HG02943 (cell line): ENCODE data around the gene HDLBP.
"Not testable (repeated sequence)": the region's sequence is repeated elsewhere in the genome, so short reads cannot be mapped to it uniquely, and the experiment has no call there.

Experiments used
- ATAC-seq: cut with Tn5 transposase; IDR thresholded peaks from one replicate; pipeline ENCODE4 v1.9.1; 2021; ENCODE audit warnings: mild to moderate bottlenecking, low read depth, moderate library complexity; ENCODE audit not compliant: unreplicated experiment

HDLBP gene

DNA sequence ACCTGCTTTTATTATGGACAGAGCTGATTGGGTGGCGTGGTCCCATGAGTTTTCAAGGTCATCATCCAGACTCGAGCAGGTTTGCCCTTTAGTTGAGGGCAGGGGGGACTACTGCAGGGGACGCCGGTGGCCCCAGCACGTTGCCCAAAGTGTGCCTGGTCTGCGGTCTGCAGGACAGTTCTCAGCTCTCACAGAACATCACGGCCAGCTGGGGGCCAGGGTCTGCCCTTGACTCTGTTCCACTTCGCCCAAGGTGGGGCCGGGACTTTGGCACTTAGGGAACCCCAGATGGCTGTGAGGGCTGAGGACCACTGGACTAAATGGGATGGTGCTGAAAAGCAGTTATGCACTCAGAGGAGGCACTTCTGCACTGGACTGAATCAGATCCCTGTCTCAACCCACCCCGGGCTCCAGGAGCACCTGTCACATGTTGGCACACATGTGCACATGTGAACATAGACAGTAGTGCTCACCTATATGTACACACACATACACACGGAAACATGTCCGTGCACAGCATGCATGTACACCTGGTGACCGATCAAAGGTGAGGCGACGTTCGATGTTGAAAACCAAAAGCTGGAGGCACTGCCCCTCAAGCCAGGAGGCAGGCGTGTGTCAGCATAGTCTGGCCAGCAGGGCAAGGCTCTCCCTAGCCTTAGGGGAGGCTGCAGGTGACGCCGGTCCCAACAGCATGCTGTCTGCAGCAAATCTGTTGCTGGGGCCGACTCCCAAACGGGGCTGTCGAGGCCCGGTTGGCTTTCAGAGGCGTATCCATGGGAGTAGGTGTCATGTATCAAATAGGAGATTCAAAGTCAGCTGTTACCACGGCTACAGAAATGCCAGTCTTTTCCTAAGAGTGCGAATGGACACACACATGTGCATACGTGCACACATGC is 116.8 kb downstream of the HDLBP start:
- no peak for ATAC-seq

DNA sequence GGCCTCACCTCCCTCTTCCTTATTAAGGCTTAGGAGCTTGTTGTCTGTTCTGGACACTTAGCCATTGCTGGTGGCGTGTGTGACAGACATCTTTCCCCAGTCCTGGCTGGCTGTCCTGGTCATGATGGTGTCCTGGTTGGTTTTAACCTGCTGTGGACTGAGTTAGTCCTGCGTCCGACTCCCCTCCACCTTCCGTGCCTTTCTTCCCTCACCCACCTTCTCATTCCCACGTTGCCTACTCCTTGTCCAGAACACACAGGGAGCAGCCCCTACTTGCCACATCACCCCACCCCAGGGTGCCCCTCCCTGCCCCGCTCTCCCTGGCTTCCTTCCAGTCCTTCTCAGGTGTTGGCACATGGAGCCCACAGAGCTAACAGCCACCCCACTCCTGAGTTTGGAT is 117.5 kb downstream of the HDLBP start:
- ATAC-seq: no peak

DNA sequence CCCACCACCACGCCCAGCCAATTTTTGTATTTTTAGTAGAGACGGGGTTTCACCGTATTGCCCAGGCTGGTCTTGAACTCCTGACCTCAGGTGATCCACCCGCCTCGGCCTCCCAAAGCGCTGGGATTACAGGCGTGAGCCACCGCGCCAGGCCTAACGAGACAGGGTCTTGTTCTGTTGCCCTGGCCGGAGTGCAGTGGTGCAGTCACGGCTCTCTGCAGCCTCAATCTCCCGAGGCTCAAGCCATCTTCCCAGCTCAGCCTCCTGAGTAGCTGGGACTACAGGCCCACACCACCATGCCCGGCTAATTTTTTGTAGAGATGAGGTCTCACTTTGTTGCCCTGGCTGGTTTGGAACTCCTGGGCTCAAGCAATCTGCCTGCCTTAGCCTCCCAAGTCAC is 118.2 kb downstream of the HDLBP start:
- ATAC-seq: not testable (repeated sequence)

DNA sequence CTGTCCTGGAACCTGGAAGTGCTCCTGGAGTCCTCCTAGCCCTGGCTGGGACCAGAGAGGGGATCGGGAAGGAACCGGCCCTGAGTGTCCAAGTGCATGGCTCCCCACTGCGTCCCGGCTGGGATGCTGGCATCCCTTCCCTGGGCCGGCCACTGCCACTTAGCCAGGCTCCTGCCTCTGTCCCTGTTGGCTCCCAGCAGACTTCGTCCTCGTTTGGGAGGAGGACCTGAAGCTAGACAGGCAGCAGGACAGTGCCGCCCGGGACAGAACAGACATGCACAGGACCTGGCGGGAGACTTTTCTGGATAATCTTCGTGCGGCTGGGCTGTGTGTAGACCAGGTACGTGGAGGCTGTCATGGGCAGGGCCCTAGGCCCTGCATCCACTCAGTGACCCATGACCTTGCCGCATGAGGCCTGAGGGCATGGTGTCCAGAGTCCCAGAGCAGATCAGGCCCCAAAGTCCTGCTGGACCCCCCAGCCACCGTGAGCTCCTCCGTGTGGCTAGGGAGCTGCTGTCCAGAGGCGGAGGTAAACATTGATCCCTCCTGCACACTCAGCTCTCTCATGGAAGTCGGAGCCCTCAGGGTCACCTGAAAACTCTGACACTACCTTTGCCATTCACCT is 119.9 kb downstream of the HDLBP start:
- ATAC-seq: no peak

DNA sequence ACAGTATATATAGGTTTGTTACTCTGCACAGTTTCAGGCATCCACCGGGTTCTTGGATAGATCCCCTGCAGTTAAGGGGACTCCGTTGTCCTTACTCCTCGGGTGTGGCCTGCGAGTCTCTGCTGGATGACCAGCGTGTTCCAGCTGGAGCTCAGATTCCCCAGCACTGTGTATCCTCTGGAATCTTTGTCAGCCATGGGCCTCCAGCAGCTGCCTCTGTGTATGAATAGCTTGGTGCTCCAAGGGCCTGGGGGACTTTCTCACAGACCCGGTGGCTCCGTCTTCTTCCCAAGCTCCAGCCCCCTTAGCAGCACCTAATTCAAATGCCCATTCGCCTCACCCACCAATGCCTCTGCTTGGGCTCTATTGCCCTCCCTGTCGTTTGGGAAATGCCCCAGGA is 120.7 kb downstream of the HDLBP start:
- no peak for ATAC-seq

DNA sequence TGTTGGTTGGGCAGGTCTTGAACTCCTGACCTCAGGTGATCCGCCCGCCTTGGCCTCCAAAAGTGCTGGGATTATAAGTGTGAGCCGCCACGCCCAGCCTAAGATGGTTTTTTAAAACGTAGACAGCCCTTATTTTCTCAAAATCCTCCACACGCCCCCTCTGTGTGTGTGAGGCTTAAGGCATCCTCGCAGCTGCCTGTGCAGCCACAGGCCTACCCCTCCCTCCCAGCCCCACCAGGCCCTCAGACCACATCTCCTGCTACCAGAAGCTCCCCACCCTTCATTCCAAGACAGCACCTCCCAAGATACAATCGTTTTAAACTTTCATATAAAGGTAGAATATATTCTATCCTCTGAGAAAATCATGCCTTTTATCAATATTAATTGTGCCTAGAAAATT is 122.2 kb downstream of the HDLBP start:
- ATAC-seq: no peak

DNA sequence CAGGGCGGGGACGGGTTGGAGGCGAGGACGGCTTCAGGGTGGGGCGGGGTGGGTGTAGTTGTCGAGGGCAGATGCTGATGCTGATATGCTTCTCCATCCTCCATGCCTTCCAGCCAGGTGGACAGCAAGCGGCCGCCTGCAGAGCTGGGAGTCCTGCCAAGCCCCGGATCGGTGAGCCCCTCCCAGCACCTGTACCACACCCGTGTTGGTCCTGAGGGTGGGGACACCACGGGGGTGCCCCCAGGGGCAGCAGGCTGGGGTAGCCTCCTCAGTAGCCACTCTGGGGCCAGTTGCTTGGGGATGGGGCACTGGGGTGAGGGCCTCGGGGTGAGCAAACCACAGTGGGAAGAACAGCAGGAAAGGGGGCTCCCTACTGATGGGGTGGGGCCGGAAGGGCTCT is 124.4 kb downstream of the HDLBP start:
- no peak for ATAC-seq

DNA sequence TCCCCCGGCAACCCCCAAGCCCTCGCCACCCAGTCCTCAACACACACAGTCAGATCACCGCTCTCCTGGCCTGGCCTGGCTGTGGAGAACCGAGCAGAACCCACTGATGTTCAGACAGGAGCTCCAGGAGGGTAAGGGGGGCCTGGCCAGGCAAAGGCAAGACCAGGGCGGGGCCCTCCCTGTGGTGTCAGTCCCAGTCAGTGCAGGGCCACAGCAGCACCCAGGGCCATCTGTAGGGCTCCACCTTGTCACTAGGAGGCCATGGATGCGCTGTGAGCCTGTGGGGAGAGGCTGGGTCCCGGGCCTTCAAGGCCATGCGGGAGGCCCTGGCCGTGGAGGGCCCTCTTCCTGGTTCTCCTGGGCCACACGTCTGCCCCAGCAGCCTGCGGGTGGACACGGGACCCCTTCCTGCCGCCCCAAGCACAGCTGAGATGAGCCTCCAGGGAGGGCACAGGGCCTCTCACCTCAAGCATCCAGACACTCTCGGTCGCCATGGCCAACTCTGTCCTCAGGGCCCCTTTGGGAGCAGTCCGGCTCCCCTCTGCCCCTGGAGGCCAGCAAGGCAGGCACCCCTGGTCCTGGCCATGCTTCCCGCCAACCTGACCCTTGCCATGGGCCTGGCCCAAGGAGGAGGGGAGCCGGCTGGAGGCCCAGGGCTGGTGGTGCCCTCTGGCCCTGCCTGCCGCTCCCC is 125.0 kb downstream of the HDLBP start:
- ATAC-seq: no peak

DNA sequence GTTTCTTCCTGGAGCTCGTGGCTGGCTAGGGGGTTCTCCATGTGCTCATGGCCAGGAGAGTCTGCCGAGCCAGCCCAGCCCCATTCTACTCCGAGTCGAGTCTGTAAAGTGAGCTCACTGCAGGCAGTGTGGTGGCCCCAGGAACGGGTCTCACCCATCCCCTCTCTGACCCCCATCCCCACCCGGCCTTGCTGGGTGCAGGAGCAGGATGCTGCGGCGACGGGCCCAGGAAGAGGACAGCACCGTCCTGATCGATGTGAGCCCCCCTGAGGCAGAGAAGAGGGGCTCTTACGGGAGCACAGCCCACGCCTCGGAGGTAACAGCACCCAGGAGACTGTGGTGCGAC is 125.6 kb downstream of the HDLBP start:
- no peak for ATAC-seq

DNA sequence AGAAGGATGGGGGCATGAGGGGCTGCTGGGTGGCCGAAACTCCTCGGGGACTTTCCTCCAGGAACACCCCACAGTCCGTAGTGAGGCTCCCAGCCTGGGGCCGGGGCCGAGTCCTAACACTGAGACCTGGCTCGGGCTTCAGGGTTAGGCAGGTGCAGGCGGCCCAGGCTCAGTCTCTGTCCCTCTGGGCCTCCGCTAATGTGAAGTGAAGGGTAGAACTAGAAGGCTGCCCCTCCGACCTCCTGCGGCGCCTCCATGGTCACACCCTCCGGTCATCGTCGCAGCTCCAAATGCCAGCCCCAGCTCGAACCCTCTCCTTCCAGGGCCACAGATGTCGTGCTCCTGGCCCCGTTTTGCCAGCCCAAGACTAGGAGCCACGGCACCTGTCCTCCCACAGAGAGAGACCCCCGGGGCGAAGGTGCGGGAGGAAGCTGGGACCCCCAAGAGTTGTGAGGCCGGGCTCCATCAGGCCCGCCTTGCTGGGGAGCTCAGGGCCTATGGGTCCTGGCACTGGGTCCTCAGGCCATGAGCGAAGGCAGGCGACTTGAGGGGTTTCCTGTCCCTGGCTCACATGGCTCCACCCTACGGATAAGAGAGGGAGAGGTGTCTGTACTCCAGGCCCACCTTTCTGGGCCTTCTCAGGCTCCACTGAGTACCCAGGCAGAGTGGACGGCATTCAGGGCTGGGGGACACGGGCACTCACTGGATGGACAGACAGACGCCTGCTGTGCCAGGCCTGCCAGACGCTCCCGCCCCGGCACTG is 126.2 kb downstream of the HDLBP start:
- no peak for ATAC-seq

DNA sequence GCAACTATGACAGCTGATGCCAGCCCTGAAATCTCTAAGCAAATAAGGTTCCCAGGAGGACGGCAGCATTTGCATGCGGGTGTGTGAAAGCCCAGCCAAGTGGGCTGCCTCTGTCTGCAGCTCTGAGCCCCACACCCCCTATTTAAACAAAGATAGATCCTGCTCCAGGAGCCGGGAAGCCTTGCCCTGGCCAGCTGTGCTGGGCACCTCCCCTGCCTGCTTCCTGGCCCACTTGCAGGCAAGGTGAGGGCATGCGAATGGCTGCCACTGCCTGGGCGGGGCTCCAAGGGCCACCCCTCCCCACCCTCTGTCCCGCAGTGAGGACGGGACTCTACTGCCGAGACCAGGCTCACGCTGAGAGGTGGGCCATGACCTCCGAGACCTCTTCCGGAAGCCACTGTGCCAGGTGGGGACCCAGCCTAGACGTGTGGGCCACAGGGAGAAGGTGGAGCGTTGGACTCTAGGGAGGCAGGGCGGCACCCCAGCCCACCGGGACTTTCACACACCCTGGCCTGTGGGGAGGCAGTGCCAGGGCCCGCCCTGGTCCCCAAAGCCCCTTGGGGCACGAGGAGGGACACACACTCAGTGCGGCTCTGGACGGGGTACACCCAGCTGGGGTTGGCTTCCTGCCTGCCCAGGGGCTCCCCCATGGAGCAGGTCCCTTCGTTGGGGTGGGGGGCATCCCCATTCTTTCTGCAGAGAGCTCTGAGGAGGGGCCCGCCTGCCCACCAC is 126.9 kb downstream of the HDLBP start, which contains the start of gene ANO7:
Gene ANO7, plus strand, starts transcription at position 317 of the 732 bp plus-strand sequence. CDS start 1,387 bp downstream, outside the sequence.
- no peak for ATAC-seq

DNA sequence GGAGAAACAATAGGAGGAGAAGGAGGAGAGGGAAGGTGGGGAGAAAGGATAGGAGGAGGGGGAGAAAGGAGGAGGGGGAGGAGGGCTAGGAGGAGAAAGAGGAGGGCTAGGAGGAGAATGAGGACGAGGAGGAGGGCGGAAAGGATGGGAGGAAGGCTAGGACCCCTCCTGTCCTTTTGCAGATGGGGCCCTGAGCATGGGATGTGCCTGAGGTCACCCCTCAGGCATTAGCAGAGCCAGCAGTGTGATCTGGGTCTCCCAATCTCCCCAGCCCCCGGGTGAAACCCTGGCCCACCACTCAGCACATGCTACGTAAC is 127.6 kb downstream of the HDLBP start:
- ATAC-seq: no peak

DNA sequence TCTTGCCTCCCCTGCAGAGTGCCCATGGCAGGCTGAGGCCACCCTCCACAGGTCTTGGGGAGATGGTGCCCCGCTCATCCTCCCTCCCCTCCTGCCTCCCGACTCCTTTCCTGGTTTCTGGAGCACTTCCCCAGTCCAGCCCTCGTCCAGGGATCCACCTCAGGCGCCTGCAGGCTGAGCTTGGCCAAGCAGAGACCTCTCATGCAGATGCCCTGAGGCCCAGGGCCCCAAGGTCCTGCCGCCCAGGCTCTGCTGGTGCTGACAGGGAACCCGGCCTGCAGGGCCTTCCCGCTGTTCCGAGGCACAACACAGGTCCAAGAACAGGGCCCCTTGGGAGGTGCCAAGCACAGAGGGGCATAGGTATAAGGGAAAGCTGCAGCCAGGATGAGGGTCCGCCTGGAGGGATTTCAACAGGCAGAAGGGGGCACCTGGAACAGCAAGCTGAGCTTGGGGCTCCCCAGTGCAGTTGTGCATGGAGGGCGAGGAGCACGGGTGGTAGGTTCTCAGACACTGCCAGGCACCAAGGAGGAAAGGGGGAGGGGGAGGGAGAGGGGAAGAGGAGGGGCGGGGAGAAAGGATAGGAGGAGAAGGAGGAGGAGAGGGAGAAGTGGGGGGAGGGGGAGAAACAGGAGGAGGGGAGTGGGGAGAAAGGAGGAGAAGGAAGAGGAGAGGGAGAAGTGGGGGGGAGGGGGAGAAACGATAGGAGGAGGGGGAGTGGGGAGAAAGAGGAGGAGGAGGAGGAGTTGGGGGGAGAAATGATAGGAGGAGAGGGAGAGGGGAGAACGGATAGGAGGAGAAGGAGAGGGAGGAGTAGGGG is 128.2 kb downstream of the HDLBP start:
- ATAC-seq: no peak

DNA sequence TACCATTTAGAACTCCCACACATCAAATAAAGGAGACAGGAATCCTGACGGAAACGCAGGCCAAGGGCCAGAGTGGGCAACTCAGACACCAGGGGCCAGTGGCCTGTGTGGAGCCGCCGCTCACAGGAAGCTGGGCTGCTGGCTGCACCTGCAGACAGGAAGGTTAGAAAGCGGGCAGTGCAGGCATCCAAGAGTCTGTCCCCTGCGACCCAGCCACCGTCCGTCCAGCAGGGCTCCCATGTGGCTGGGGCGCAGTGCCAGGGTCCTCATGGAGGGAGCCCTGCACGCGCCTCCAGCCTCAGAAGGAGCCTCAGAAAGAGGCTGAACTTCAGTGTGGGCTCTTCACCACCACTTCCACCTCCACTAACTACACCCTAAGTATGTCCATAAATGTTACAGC is 129.5 kb downstream of the HDLBP start:
- no peak for ATAC-seq

DNA sequence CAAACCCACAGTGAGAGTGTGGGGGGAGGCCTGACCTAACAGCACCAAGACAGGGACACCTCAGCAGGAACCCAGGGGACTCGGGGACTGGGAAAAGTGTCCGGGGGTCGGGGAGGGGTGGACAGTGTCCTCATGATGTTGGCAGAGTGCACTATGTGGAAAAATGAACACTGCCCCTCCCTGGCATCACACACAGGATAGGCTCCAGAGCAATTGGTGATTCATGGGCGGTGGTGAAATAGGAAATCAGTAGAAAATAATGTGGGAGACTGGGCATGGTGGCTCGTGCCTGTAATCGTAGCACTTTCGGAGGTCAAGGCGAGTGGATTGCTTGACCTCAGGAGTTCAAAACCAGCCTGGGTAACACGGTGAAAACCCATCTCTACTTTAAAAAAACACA is 130.6 kb downstream of the HDLBP start:
- ATAC-seq: no peak

DNA sequence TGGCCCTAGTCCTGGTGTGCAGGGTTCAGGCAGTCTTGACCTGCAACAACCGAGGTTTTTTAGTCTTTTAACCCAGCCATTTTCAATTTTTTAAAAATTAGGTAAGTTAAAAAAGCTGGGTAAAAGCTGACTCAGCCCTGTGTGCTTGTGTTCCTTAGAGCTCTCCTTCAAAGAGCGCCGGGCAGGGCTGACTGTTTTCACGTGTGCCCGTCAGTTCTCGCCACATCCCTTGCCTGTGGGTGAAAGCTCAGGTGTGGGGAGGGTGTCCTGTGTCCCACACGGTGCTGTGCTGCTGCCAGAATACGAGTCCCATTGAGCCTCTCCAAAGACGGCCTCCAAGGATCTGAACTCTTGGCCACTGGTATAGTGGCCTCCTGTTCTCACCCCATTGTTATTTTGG is 132.3 kb downstream of the HDLBP start:
- no peak for ATAC-seq

DNA sequence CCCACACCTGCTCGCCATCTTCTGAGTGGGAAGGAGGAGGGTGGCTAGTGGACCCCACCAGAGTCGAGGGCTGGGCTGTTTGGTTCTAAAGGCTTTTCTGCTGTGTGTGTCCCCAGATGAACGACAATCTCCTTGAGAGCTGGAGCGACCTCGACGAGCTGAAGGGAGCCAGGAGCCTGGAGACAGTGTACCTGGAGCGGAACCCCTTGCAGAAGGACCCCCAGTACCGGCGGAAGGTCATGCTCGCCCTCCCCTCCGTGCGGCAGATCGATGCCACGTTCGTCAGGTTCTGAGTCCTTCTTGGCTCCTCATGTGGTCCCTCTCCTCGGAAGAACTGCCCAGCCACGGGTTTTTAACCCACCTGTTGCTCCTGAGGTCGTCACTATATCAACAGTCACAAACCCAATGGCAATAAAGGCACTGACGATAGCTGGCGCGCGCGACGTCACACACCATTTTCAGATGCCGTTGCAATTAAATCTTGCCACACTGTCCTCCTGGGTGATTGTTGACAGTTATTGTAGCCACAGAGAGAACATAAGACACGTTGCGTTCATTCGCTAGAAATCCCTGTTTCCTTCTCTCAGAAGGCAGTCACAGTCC is 132.8 kb downstream of the HDLBP start:
- no peak for ATAC-seq

DNA sequence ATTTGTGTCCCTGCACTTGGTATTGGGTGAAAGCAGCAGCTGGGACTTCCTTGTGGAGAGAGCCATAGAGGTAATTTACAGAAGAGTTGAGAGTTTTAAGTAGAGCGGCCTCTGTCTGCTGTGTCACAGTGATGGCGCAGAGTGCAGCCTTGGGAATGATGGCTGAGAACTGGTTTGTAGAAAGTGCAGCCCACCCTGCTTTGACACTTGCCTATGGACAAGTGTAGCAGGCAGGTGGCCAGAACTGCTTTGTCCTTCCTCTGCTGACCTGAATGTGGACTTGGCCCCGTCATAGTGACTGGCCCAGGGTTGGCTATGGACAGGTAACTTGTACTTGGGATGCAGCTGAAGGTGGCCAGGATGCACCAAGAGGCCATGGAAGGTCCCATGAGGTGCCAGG is 133.3 kb downstream of the HDLBP start:
- no peak for ATAC-seq

DNA sequence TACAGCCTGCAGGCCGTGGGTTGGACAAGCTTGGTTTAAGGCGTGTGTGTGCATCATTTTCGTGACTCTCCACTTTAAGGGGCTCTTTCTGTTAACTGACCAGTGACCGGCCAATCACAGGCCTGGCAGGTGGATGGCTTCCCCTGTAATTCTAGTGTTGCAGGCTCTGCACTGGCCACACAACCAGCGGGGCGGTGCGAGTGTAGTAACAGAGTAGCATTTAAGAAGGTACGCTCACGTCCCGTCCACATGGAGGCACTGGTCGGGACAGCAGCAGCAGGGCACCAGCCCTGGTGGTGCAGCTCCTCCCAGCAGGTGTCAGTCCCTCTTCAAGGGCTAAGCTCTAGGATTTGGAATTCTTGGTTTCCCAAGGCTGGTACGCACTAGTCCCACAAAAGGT is 135.0 kb downstream of the HDLBP start:
- ATAC-seq: no peak
